GM10266 (cell line): ENCODE measurements around the gene BANK1.

Source experiments
- DNase-seq: peaks from one replicate; pipeline ENCODE4 v3.0.0; 2012; ENCODE audit errors: extremely low spot score
- CTCF ChIP-seq: IDR thresholded peaks from 2 replicates; pipeline ENCODE4 v1.5.1; 2012; ENCODE audit warnings: mild to moderate bottlenecking, low read depth; ENCODE audit not compliant: control insufficient read depth, insufficient read depth; ENCODE audit errors: missing control alignments

BANK1 gene

GRCh38 chr4:102064747-102065442 is 274.4 kb downstream of the BANK1 start:
- no peak for TF ChIP-seq CTCF
- DNase-seq = no peak

GRCh38 chr4:102076622-102077021 is 286.1 kb downstream of the BANK1 start:
- DNase-seq = no peak
- TF ChIP-seq CTCF = no peak

- TF ChIP-seq CTCF = no peak
Observed at GRCh38 chr4:102080184-102080583, 289.7 kb downstream of the BANK1 start.

GRCh38 chr4:102089850-102090621 is 299.5 kb downstream of the BANK1 start:
- no peak for TF ChIP-seq CTCF
- no peak for DNase-seq

More at GRCh38 chr4:102080184-102080583, 289.7 kb downstream of the BANK1 start:
- no peak for DNase-seq

- no peak for DNase-seq
- no peak for TF ChIP-seq CTCF
Observed at GRCh38 chr4:102091656-102092055, 301.1 kb downstream of the BANK1 start.

GRCh38 chr4:102094481-102094880 is 304.0 kb downstream of the BANK1 start:
- TF ChIP-seq CTCF = no peak
- no peak for DNase-seq

- no peak for DNase-seq
- TF ChIP-seq CTCF = no peak
Observed at GRCh38 chr4:102103368-102103767, 312.8 kb downstream of the BANK1 start.
